GM23338 (cell line): ENCODE results near the gene ACSL6.

Source experiments
- CREB1 ChIP-seq: fragments of 250-450 bp; sonication (Bioruptor Pico); IDR thresholded peaks from 2 replicates; pipeline ENCODE4 v1.5.0; 2020; ENCODE audit warnings: low read depth, mild to moderate bottlenecking, moderate library complexity
- CTCF ChIP-seq, 2 experiments: fragments of 200-600 bp in 1 of 2; sonication (generic) in 1 of 2; conservative IDR thresholded peaks; 2 replicates each; pipeline versions ENCODE4 v1.5.1 to v1.6.1; 2016 to 2017; ENCODE audit warnings: antibody characterized with exemption in 2 of 2, low read depth in 2 of 2, mild to moderate bottlenecking in 2 of 2, moderate library complexity in 1 of 2
- ETS1 ChIP-seq: IDR thresholded peaks from 2 replicates; pipeline ENCODE4 v1.6.1; 2016; ENCODE audit warnings: antibody characterized with exemption
- EZH2 ChIP-seq: fragments of 200-600 bp; sonication (generic); IDR thresholded peaks from one replicate; pipeline ENCODE4 v1.8.0; 2017; ENCODE audit warnings: antibody characterized with exemption, mild to moderate bottlenecking, low read depth; ENCODE audit not compliant: unreplicated experiment
- EZH2phosphoT487 ChIP-seq: fragments of 200-600 bp; sonication (generic); IDR thresholded peaks from one replicate; pipeline ENCODE4 v1.8.1; 2018; ENCODE audit warnings: antibody characterized with exemption; ENCODE audit not compliant: unreplicated experiment
- JUNB ChIP-seq: IDR thresholded peaks from one replicate; pipeline ENCODE4 v1.6.1; 2016; ENCODE audit warnings: antibody characterized with exemption; ENCODE audit not compliant: unreplicated experiment
- NANOG ChIP-seq: IDR thresholded peaks from 2 replicates; pipeline ENCODE4 v1.6.1; 2016; ENCODE audit warnings: antibody characterized with exemption, borderline replicate concordance
- POLR2AphosphoS5 ChIP-seq: IDR thresholded peaks from 2 replicates; pipeline ENCODE4 v1.6.1; 2016; ENCODE audit warnings: antibody characterized with exemption, low read depth
- REST ChIP-seq: IDR thresholded peaks from one replicate; pipeline ENCODE4 v1.6.1; 2018; ENCODE audit warnings: antibody characterized with exemption; ENCODE audit not compliant: unreplicated experiment
- STAT1 ChIP-seq: IDR thresholded peaks from one replicate; pipeline ENCODE4 v1.6.1; 2016; ENCODE audit warnings: antibody characterized with exemption; ENCODE audit not compliant: unreplicated experiment
- ZNF114 ChIP-seq: fragments of 250-450 bp; sonication (Bioruptor Pico); IDR thresholded peaks from 2 replicates; pipeline ENCODE4 v1.5.0; 2020; ENCODE audit warnings: mild to moderate bottlenecking, moderate library complexity
- ZNF331 ChIP-seq: fragments of 250-450 bp; sonication (Bioruptor Pico); IDR thresholded peaks from 2 replicates; pipeline ENCODE4 v1.5.0; 2020; ENCODE audit warnings: low read depth, mild to moderate bottlenecking, moderate library complexity
- ZNF462 ChIP-seq: fragments of 250-450 bp; sonication (Bioruptor Pico); IDR thresholded peaks from 2 replicates; pipeline ENCODE4 v1.5.0; 2020; ENCODE audit warnings: mild to moderate bottlenecking, moderate library complexity

GRCh38 chr5:132009706-132010405 is 1.6 kb downstream of the ACSL6 start:
- no peak for TF ChIP-seq EZH2
- TF ChIP-seq CTCF (conservative IDR thresholded peaks at IDR 0.05; ENCODE audit: low read depth in 2 of 2) = no peak
- no peak for TF ChIP-seq ZNF114 (CRISPR knock-in tag)
- no peak for TF ChIP-seq CREB1 (CRISPR knock-in tag)
- TF ChIP-seq EZH2phosphoT487 = no peak
- TF ChIP-seq REST = no peak
- no peak for TF ChIP-seq POLR2AphosphoS5
- no peak for TF ChIP-seq JUNB
- no peak for TF ChIP-seq ETS1
- no peak for TF ChIP-seq ZNF462
- TF ChIP-seq NANOG = no peak
- TF ChIP-seq ZNF331 (CRISPR knock-in tag) = no peak
- no peak for TF ChIP-seq STAT1
